ENCODE results near the gene SPATA2L.

GRCh38 chr16:89691231-89691985, 10.1 kb downstream of the SPATA2L start:
- TF ChIP-seq CTCF (IDR thresholded peaks at IDR 0.05; ENCODE audit: low read depth, low read length) (no peak), POLR2A (IDR thresholded peaks at IDR 0.05; ENCODE audit: extremely low read depth, insufficient read length) (no peak), MAX (IDR thresholded peaks at IDR 0.05; ENCODE audit: low read depth, low read length) (no peak)

Data from NB4 (cell line).